Transverse colon (tissue), 4 donors: ENCODE measurements around the gene ATG13.
"Not testable (repeated sequence)": the region's sequence is repeated elsewhere in the genome, so short reads cannot be mapped to it uniquely, and the experiment has no call there.

Experiments used
- POLR2AphosphoS5 ChIP-seq, 3 donors: sonication (generic); formaldehyde crosslinking; IDR thresholded peaks; one replicate each; pipeline ENCODE4 v1.6.1; 2016; ENCODE audit warnings: antibody characterized with exemption in 3 of 3
- TF ChIP-seq, protein P1 (sequence below), 5 experiments: fragments of 200-600 bp in 3 of 5; fragments of 450-650 bp in 2 of 5; sonication (generic) in 3 of 5; IDR thresholded peaks; 1 replicate in 2 of 5; 2 replicates in 3 of 5; pipeline ENCODE4 v1.5.1; 2016 to 2017; ENCODE audit warnings: antibody characterized with exemption in 5 of 5, inconsistent platforms in 3 of 5, mild to moderate bottlenecking in 2 of 5, moderate library complexity in 1 of 5

DNA sequence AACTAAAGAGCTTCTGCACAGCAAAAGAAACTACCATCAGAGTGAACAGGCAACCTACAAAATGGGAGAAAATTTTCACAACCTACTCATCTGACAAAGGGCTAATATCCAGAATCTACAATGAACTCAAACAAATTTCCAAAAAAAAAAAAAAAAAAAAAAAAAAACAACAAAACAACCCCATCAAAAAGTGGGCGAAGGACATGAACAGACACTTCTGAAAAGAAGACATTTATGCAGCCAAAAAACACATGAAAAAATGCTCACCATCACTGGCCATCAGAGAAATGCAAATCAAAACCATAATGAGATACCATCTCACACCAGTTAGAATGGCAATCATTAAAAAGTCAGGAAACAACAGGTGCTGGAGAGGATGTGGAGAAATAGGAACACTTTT lies 33.8 kb upstream of the ATG13 start:
- TF ChIP-seq, protein P1, sequence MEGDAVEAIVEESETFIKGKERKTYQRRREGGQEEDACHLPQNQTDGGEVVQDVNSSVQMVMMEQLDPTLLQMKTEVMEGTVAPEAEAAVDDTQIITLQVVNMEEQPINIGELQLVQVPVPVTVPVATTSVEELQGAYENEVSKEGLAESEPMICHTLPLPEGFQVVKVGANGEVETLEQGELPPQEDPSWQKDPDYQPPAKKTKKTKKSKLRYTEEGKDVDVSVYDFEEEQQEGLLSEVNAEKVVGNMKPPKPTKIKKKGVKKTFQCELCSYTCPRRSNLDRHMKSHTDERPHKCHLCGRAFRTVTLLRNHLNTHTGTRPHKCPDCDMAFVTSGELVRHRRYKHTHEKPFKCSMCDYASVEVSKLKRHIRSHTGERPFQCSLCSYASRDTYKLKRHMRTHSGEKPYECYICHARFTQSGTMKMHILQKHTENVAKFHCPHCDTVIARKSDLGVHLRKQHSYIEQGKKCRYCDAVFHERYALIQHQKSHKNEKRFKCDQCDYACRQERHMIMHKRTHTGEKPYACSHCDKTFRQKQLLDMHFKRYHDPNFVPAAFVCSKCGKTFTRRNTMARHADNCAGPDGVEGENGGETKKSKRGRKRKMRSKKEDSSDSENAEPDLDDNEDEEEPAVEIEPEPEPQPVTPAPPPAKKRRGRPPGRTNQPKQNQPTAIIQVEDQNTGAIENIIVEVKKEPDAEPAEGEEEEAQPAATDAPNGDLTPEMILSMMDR (IDR thresholded peaks at IDR 0.05): not testable (repeated sequence)
- TF ChIP-seq POLR2AphosphoS5 (IDR thresholded peaks at IDR 0.05): not testable (repeated sequence)
